H1 (cell line): ENCODE measurements around the gene MAP7. TPM values are rescaled to one million over a fixed set of nuclear protein-coding genes. Genes with fewer than 3 reads are reported as not detected.

Source experiments
- CTCF ChIA-PET: fragments of 300-600 bp; sonication (Branson Sonifier 250); formaldehyde crosslinking; loops from one replicate; lab custom pipeline; 2021; ENCODE audit not compliant: partially characterized antibody; lab: Charles Lee
- POLR2A ChIA-PET: fragments of 300-600 bp; sonication (Branson Sonifier 250); formaldehyde crosslinking; loops from one replicate; lab custom pipeline; 2021; ENCODE audit warnings: inconsistent platforms; ENCODE audit not compliant: partially characterized antibody; lab: Charles Lee
- DNase-seq, 2 experiments: peaks; one replicate each; pipeline versions ENCODE4 v3.0.0 to v3.0.0-alpha.2; 2010 to 2022; ENCODE audit warnings: low spot score in 2 of 2, low read depth in 1 of 2, mixed read lengths in 1 of 2
- FAIRE-seq: peaks from 2 replicates; lab custom pipeline; 2011; peaks lifted over from hg19 to GRCh38; lab: Jason Lieb, UNC
- H2AFZ ChIP-seq: 2 replicates; pipeline ENCODE4 v1.8.1; 2012; ENCODE audit warnings: low read length, inconsistent platforms
- H2AK5ac ChIP-seq: 2 replicates; pipeline ENCODE4 v1.6.1; 2013; ENCODE audit warnings: low read depth, low read length
- H2BK120ac ChIP-seq: replicated peaks from 2 replicates; pipeline ENCODE3; 2013; ENCODE audit warnings: low read depth, low read length, inconsistent platforms
- H2BK12ac ChIP-seq: 2 replicates; pipeline ENCODE4 v1.6.1; 2013; ENCODE audit warnings: low read depth, low read length
- H2BK15ac ChIP-seq: 2 replicates; pipeline ENCODE4 v1.6.1; 2013; ENCODE audit warnings: low read length
- H2BK20ac ChIP-seq: 2 replicates; pipeline ENCODE4 v1.6.1; 2013; ENCODE audit warnings: low read length
- H2BK5ac ChIP-seq: 2 replicates; pipeline ENCODE4 v1.6.1; 2013; ENCODE audit warnings: low read depth, low read length
- H3K14ac ChIP-seq: 2 replicates; pipeline ENCODE4 v1.6.1; 2013; ENCODE audit warnings: inconsistent platforms; ENCODE audit not compliant: insufficient read length
- H3K18ac ChIP-seq: 2 replicates; pipeline ENCODE4 v1.6.1; 2013; ENCODE audit warnings: low read length; ENCODE audit errors: extremely low read depth
- H3K23ac ChIP-seq: 2 replicates; pipeline ENCODE4 v1.6.1; 2013; ENCODE audit warnings: inconsistent platforms; ENCODE audit not compliant: insufficient read length
- H3K23me2 ChIP-seq: 2 replicates; pipeline ENCODE4 v1.6.1; 2013; ENCODE audit warnings: low read depth, low read length
- H3K27ac ChIP-seq: 2 replicates; pipeline ENCODE4 v1.6.1; 2011; ENCODE audit warnings: low read depth, low read length, inconsistent platforms
- H3K27me3 ChIP-seq, 4 experiments: replicated peaks in 1 of 4; 1 replicate in 1 of 4; 2 replicates in 3 of 4; pipeline versions ENCODE4 v1.6.1 to v1.8.1; 2011 to 2013; ENCODE audit warnings: low read length in 3 of 4, mild to moderate bottlenecking in 3 of 4, inconsistent platforms in 2 of 4, mixed read lengths in 2 of 4, moderate library complexity in 1 of 4; ENCODE audit not compliant: control insufficient read depth in 3 of 4, insufficient read depth in 3 of 4; ENCODE audit errors: extremely low read depth in 1 of 4
- H3K36me3 ChIP-seq, 4 experiments: 2 replicates each; pipeline versions ENCODE4 v1.6.1 to v1.8.1; 2011 to 2013; ENCODE audit warnings: mild to moderate bottlenecking in 4 of 4, low read length in 3 of 4, moderate library complexity in 2 of 4, control low read depth in 1 of 4, inconsistent platforms in 1 of 4; ENCODE audit not compliant: insufficient read depth in 4 of 4, control insufficient read depth in 2 of 4
- H3K4ac ChIP-seq: replicated peaks from 2 replicates; pipeline ENCODE3; 2013; ENCODE audit warnings: low read length, low read depth, mixed read lengths, inconsistent platforms; ENCODE audit not compliant: insufficient read length
- H3K4me1 ChIP-seq, 4 experiments: replicated peaks in 1 of 4; 1 replicate in 1 of 4; 2 replicates in 3 of 4; pipeline versions ENCODE4 v1.6.1 to v1.8.1; 2011 to 2013; ENCODE audit warnings: low read length in 3 of 4, inconsistent platforms in 2 of 4, mixed read lengths in 1 of 4; ENCODE audit not compliant: insufficient read depth in 4 of 4, control insufficient read depth in 3 of 4
- H3K4me2 ChIP-seq, 2 experiments: 2 replicates each; pipeline versions ENCODE4 v1.6.1 to v1.8.1; 2011 to 2013; ENCODE audit warnings: low read depth in 2 of 2, low read length in 2 of 2, control low read depth in 1 of 2, inconsistent platforms in 1 of 2, mild to moderate bottlenecking in 1 of 2; ENCODE audit not compliant: insufficient read depth in 1 of 2
- H3K4me3 ChIP-seq, 4 experiments: fragments of 200-600, 300-600 bp in 1 of 4; sonication (generic), shearing (Covaris generic), sonication (Bioruptor Twin) in 1 of 4; 2 replicates each; pipeline versions ENCODE4 v1.5.1 to v1.8.1; 2011 to 2016; ENCODE audit warnings: low read length in 4 of 4, low read depth in 3 of 4, control low read depth in 2 of 4, inconsistent platforms in 2 of 4, mild to moderate bottlenecking in 2 of 4, mixed read lengths in 1 of 4, moderate library complexity in 1 of 4; ENCODE audit not compliant: insufficient read depth in 2 of 4; ENCODE audit errors: extremely low read depth in 1 of 4
- H3K56ac ChIP-seq: replicated peaks from 2 replicates; pipeline ENCODE3; 2013; ENCODE audit warnings: low read depth, mild to moderate bottlenecking, mixed read lengths, low read length, inconsistent platforms; ENCODE audit not compliant: insufficient read length
- H3K79me1 ChIP-seq: 2 replicates; pipeline ENCODE4 v1.6.1; 2013; ENCODE audit warnings: low read depth, low read length, control low read depth
- H3K79me2 ChIP-seq, 2 experiments: 2 replicates each; pipeline versions ENCODE4 v1.6.1 to v1.8.1; 2012 to 2013; ENCODE audit warnings: low read length in 2 of 2, mild to moderate bottlenecking in 2 of 2, inconsistent platforms in 1 of 2; ENCODE audit not compliant: insufficient read depth in 2 of 2, control insufficient read depth in 1 of 2
- H3K9ac ChIP-seq, 4 experiments: replicated peaks in 1 of 4; 1 replicate in 1 of 4; 2 replicates in 3 of 4; pipeline versions ENCODE4 v1.6.1 to v1.8.1; 2011 to 2013; ENCODE audit warnings: low read depth in 3 of 4, low read length in 3 of 4, control low read depth in 2 of 4, mild to moderate bottlenecking in 2 of 4, moderate library complexity in 2 of 4, inconsistent platforms in 1 of 4; ENCODE audit errors: extremely low read depth in 1 of 4
- H3K9me3 ChIP-seq, 2 experiments: 2 replicates each; pipeline versions ENCODE4 v1.6.1 to v1.8.1; 2012 to 2013; ENCODE audit warnings: mild to moderate bottlenecking in 2 of 2, moderate library complexity in 2 of 2, control low read depth in 1 of 2, inconsistent platforms in 1 of 2, low read depth in 1 of 2, low read length in 1 of 2, mixed read lengths in 1 of 2; ENCODE audit not compliant: insufficient read depth in 2 of 2
- H4K20me1 ChIP-seq, 2 experiments: replicated peaks in 1 of 2; 2 replicates each; pipeline versions ENCODE3 to v1.8.1; 2011 to 2013; ENCODE audit warnings: inconsistent platforms in 2 of 2, low read length in 2 of 2, mild to moderate bottlenecking in 1 of 2; ENCODE audit not compliant: insufficient read depth in 2 of 2, control insufficient read depth in 1 of 2
- H4K5ac ChIP-seq: 2 replicates; pipeline ENCODE4 v1.6.1; 2013; ENCODE audit warnings: low read length, low read depth, mixed read lengths, inconsistent platforms; ENCODE audit not compliant: insufficient read length
- H4K8ac ChIP-seq: 2 replicates; pipeline ENCODE4 v1.8.0; 2013; ENCODE audit warnings: mild to moderate bottlenecking, moderate library complexity, low read length, inconsistent platforms; ENCODE audit not compliant: insufficient read depth; ENCODE audit errors: extremely low read depth
- H4K91ac ChIP-seq: replicated peaks from 2 replicates; pipeline ENCODE3; 2013; ENCODE audit warnings: low read length, mixed read lengths, inconsistent platforms; ENCODE audit not compliant: insufficient read length
- ASH2L ChIP-seq: fragments of 200-600, 300-600 bp; sonication (generic); IDR thresholded peaks from one replicate; pipeline ENCODE4 v1.7.1; 2017; ENCODE audit warnings: low read length
- CBX5 ChIP-seq: fragments of 300-800, 300-1000 bp; sonication (generic); IDR thresholded peaks from 2 replicates; pipeline ENCODE4 v1.7.1; 2016; ENCODE audit warnings: antibody characterized with exemption, low read length, low read depth
- CHD2 ChIP-seq: IDR thresholded peaks from 2 replicates; pipeline ENCODE4 v1.6.1; 2012; ENCODE audit warnings: low read length, improper control_type of control experiment
- CREB1 ChIP-seq: IDR thresholded peaks from 2 replicates; pipeline ENCODE4 v1.6.1; 2012; ENCODE audit warnings: inconsistent platforms
- MAX ChIP-seq: IDR thresholded peaks from 2 replicates; pipeline ENCODE4 v1.6.1; 2012; ENCODE audit warnings: inconsistent platforms
- NRF1 ChIP-seq: IDR thresholded peaks from 2 replicates; pipeline ENCODE4 v1.6.1; 2011; ENCODE audit warnings: mild to moderate bottlenecking, low read depth, low read length, improper control_type of control experiment
- SIN3A ChIP-seq, 2 experiments: IDR thresholded peaks in 1 of 2; conservative IDR thresholded peaks in 1 of 2; 2 replicates each; pipeline ENCODE4 v1.6.1; 2011 to 2012; ENCODE audit warnings: low read length in 2 of 2, improper control_type of control experiment in 1 of 2, low read depth in 1 of 2, mild to moderate bottlenecking in 1 of 2
- WGBS, 2 experiments: shearing (Covaris generic) in 1 of 2; methylation state at CpG; one replicate each; pipeline versions ENCODE4 v1.1.6 to v1.1.7; 2013 to 2015; ENCODE audit warnings: low lambda C conversion rate in 2 of 2, mixed read lengths in 2 of 2, inconsistent platforms in 1 of 2, low coverage in 1 of 2, missing lambda C conversion rate in 1 of 2; ENCODE audit not compliant: insufficient replicate concordance in 2 of 2, insufficient coverage in 1 of 2, insufficient read length in 1 of 2; ENCODE audit errors: extremely low coverage in 1 of 2, missing lambda C conversion rate in 1 of 2; 5-methylcytosine and 5-hydroxymethylcytosine counted together
- polyA plus RNA-seq, 7 experiments: library from polyadenylated mRNA; depleted of rRNA in 3 of 7; stranded (reverse) in 5 of 7; unstranded in 2 of 7; fragments of >200 nt in 5 of 7; fragments of 200-250 nt in 2 of 7; gene quantifications; 1 replicate in 5 of 7; 2 replicates in 1 of 7; 4 replicates in 1 of 7; pipeline versions ENCODE4 v1.2.1 to v1.2.3, GENCODE V29; 2011 to 2013; ENCODE audit warnings: missing spikeins in 2 of 7, mixed read lengths in 2 of 7
- total RNA-seq: library from RNA; stranded (reverse); fragmentation: NEBNext Ultra II Directional; extraction: Animal tissue kit (Norgen Biotek cat#: 25700); gene quantifications from 2 replicates; pipeline ENCODE4 v1.2.1, GENCODE V29; 2021

Gene MAP7
- total and polyA plus RNA-seq, 2 of the 8 experiments (the other 6 are each of a cell fraction or from before 2014, with no cell fraction given) = 13.5 to 66.9 TPM

- TF ChIP-seq CREB1 (no peak), NRF1 (no peak), SIN3A (conservative IDR thresholded peaks at IDR 0.05 in 1 of 2, IDR thresholded peaks at IDR 0.05 in 1 of 2; ENCODE audit: low read depth in 1 of 2, low read length in 2 of 2) (no peak), MAX (no peak), CHD2 (no peak), CBX5 (no peak), ASH2L (no peak)
- TF ChIP-seq, all 59 proteins: peak for 0
- Histone ChIP-seq H3K36me3 (peaks cover 0 to 5% (median 0%) of the 10 kb centered on the region in 4 experiments; a peak in 3 of 8 replicates), H3K9ac (no peak overlapping the region), H2BK15ac (no peak overlapping the region), H3K23ac (no peak overlapping the region), H2BK12ac (no peak overlapping the region), H3K4me3 (no peak overlapping the region), H3K4me2 (no peak overlapping the region), H3K27ac (no peak overlapping the region), H3K4me1 (peaks cover 0 to 5% (median 1%) of the 10 kb centered on the region in 4 experiments; a peak in 1 of 7 replicates), H3K79me1 (no peaks in the 10 kb centered on the region; the same call in 1 of the 2 replicates), H3K56ac (no peak overlapping the region), H2AFZ (no peak overlapping the region), H4K8ac (no peak overlapping the region), H2BK120ac (no peak overlapping the region), H2AK5ac (no peak overlapping the region), H3K14ac (no peak overlapping the region), H4K5ac (no peak overlapping the region), H3K79me2 (no peaks in the 10 kb centered on the region), H3K9me3 (no peaks in the 10 kb centered on the region), H4K91ac (no peak overlapping the region), H2BK5ac (no peak overlapping the region), H3K27me3 (no peaks in the 10 kb centered on the region), H4K20me1 (no peaks in the 10 kb centered on the region), H3K18ac (no peak overlapping the region), H2BK20ac (no peak overlapping the region), H3K23me2 (no peaks in the 10 kb centered on the region), H3K4ac (no peak overlapping the region)
- DNase-seq (no peak), FAIRE-seq (no peak)
- WGBS, 2 experiments = 88% methylated on average over 17 of the region's 17 CpGs; no CpG with 5 or more reads in 1 of the 2 experiments
- ChIA-PET POLR2A (no interaction called here), CTCF (interaction anchor here (0.7 kb wide), 1 partner anchor 16 kb away, joined by 3 read pairs; no protein-coding TSS in a partner anchor)
These were observed 138.5 kb downstream of the MAP7 start for GRCh38 chr6:136411453-136412354.
